GM23338 (cell line): ENCODE results near the gene ZFP64. TPM values are rescaled to one million over a fixed set of nuclear protein-coding genes. Genes with fewer than 3 reads are reported as not detected.

Experiments
- ATAC-seq: fragments of 200-7000 bp; cut with Tn5 transposase; 3 replicates; pipeline ENCODE4 v1.9.1; 2020
- DNase-seq: peaks from one replicate; pipeline ENCODE4 v3.0.0-alpha.2; 2015; ENCODE audit warnings: low spot score
- H2AFZ ChIP-seq: fragments of 200-600 bp; sonication (generic); 2 replicates; pipeline ENCODE4 v1.8.0; 2016; ENCODE audit warnings: antibody characterized with exemption, mild to moderate bottlenecking, moderate library complexity
- H3F3A ChIP-seq: fragments of 200-600 bp; sonication (generic); replicated peaks from 2 replicates; pipeline ENCODE4 v1.8.0; 2017; ENCODE audit warnings: antibody characterized with exemption, mixed run types, low read depth
- H3K27ac ChIP-seq: fragments of 200-600 bp; sonication (generic); 2 replicates; pipeline ENCODE4 v1.6.1; 2016; ENCODE audit warnings: low read depth
- H3K27me3 ChIP-seq: fragments of 200-600 bp; sonication (generic); 2 replicates; pipeline ENCODE4 v1.8.0; 2016; ENCODE audit warnings: mild to moderate bottlenecking, mixed run types, moderate library complexity; ENCODE audit not compliant: insufficient read depth
- H3K36me3 ChIP-seq: fragments of 200-600 bp; sonication (generic); 2 replicates; pipeline ENCODE4 v1.8.0; 2016; ENCODE audit warnings: mild to moderate bottlenecking; ENCODE audit not compliant: insufficient read depth
- H3K4me1 ChIP-seq: fragments of 200-600 bp; sonication (generic); 2 replicates; pipeline ENCODE4 v1.8.0; 2016; ENCODE audit warnings: mild to moderate bottlenecking, moderate library complexity; ENCODE audit not compliant: insufficient read depth
- H3K4me2 ChIP-seq: fragments of 200-600 bp; sonication (generic); 2 replicates; pipeline ENCODE4 v1.7.1; 2017; ENCODE audit warnings: mixed run types
- H3K4me3 ChIP-seq: fragments of 200-600 bp; sonication (generic); 2 replicates; pipeline ENCODE4 v1.6.1; 2016; ENCODE audit warnings: mixed run types
- H3K79me2 ChIP-seq: fragments of 200-600 bp; sonication (generic); replicated peaks from 2 replicates; pipeline ENCODE4 v1.8.0; 2017; ENCODE audit warnings: mild to moderate bottlenecking; ENCODE audit not compliant: insufficient read depth
- H3K9me2 ChIP-seq: fragments of 200-600 bp; sonication (generic); 2 replicates; pipeline ENCODE4 v1.8.0; 2017; ENCODE audit not compliant: insufficient read depth
- H4K20me1 ChIP-seq: fragments of 200-600 bp; sonication (generic); replicated peaks from 2 replicates; pipeline ENCODE4 v1.8.0; 2017; ENCODE audit warnings: mild to moderate bottlenecking; ENCODE audit not compliant: insufficient read depth
- H3K27ac Mint-ChIP-seq: 2 replicates; pipeline ENCODE4 v1.8.0; 2020; ENCODE audit warnings: inconsistent platforms, mild to moderate bottlenecking, moderate library complexity, mixed read lengths
- H3K27me3 Mint-ChIP-seq: 3 replicates; pipeline ENCODE4 v1.8.0; 2022; ENCODE audit warnings: low read depth, mild to moderate bottlenecking, moderate library complexity, mixed read lengths, inconsistent platforms; ENCODE audit not compliant: insufficient read depth, poor library complexity
- H3K36me3 Mint-ChIP-seq: 3 replicates; pipeline ENCODE4 v1.8.0; 2021; ENCODE audit warnings: low read depth, mild to moderate bottlenecking, inconsistent platforms, moderate library complexity, mixed read lengths
- H3K4me1 Mint-ChIP-seq: 3 replicates; pipeline ENCODE4 v1.8.0; 2020; ENCODE audit warnings: mild to moderate bottlenecking, inconsistent platforms, mixed read lengths
- H3K4me3 Mint-ChIP-seq: 3 replicates; pipeline ENCODE4 v1.8.0; 2021; ENCODE audit warnings: moderate library complexity, mild to moderate bottlenecking, inconsistent platforms, mixed read lengths
- H3K9me3 Mint-ChIP-seq: 3 replicates; pipeline ENCODE4 v1.8.0; 2020; ENCODE audit warnings: moderate library complexity, mild to moderate bottlenecking, inconsistent platforms, mixed read lengths
- CREB1 ChIP-seq: fragments of 250-450 bp; sonication (Bioruptor Pico); IDR thresholded peaks from 2 replicates; pipeline ENCODE4 v1.5.0; 2020; ENCODE audit warnings: low read depth, mild to moderate bottlenecking, moderate library complexity
- EZH2 ChIP-seq: fragments of 200-600 bp; sonication (generic); IDR thresholded peaks from one replicate; pipeline ENCODE4 v1.8.0; 2017; ENCODE audit warnings: antibody characterized with exemption, mild to moderate bottlenecking, low read depth; ENCODE audit not compliant: unreplicated experiment
- EZH2phosphoT487 ChIP-seq: fragments of 200-600 bp; sonication (generic); IDR thresholded peaks from one replicate; pipeline ENCODE4 v1.8.1; 2018; ENCODE audit warnings: antibody characterized with exemption; ENCODE audit not compliant: unreplicated experiment
- JUNB ChIP-seq: IDR thresholded peaks from one replicate; pipeline ENCODE4 v1.6.1; 2016; ENCODE audit warnings: antibody characterized with exemption; ENCODE audit not compliant: unreplicated experiment
- NANOG ChIP-seq: IDR thresholded peaks from 2 replicates; pipeline ENCODE4 v1.6.1; 2016; ENCODE audit warnings: antibody characterized with exemption, borderline replicate concordance
- POLR2AphosphoS5 ChIP-seq: IDR thresholded peaks from 2 replicates; pipeline ENCODE4 v1.6.1; 2016; ENCODE audit warnings: antibody characterized with exemption, low read depth
- REST ChIP-seq: IDR thresholded peaks from one replicate; pipeline ENCODE4 v1.6.1; 2018; ENCODE audit warnings: antibody characterized with exemption; ENCODE audit not compliant: unreplicated experiment
- STAT1 ChIP-seq: IDR thresholded peaks from one replicate; pipeline ENCODE4 v1.6.1; 2016; ENCODE audit warnings: antibody characterized with exemption; ENCODE audit not compliant: unreplicated experiment
- ZNF114 ChIP-seq: fragments of 250-450 bp; sonication (Bioruptor Pico); IDR thresholded peaks from 2 replicates; pipeline ENCODE4 v1.5.0; 2020; ENCODE audit warnings: mild to moderate bottlenecking, moderate library complexity
- ZNF331 ChIP-seq: fragments of 250-450 bp; sonication (Bioruptor Pico); IDR thresholded peaks from 2 replicates; pipeline ENCODE4 v1.5.0; 2020; ENCODE audit warnings: low read depth, mild to moderate bottlenecking, moderate library complexity
- ZNF462 ChIP-seq: fragments of 250-450 bp; sonication (Bioruptor Pico); IDR thresholded peaks from 2 replicates; pipeline ENCODE4 v1.5.0; 2020; ENCODE audit warnings: mild to moderate bottlenecking, moderate library complexity
- polyA plus RNA-seq: library from polyadenylated mRNA; unstranded; fragments of >200 nt; fragmentation: Nextera tagmentation; extraction: Ambion mirVana; gene quantifications from 2 replicates; pipeline ENCODE4 v1.2.1, GENCODE V29; 2016
- total RNA-seq: library from RNA; depleted of rRNA; stranded (reverse); fragments of >200 nt; shearing (Covaris generic); gene quantifications from 2 replicates; pipeline ENCODE4 v1.2.3, GENCODE V29; 2014
- TF ChIP-seq, protein P1 (sequence below), 2 experiments: fragments of 200-600 bp in 1 of 2; sonication (generic) in 1 of 2; conservative IDR thresholded peaks; 2 replicates each; pipeline versions ENCODE4 v1.5.1 to v1.6.1; 2016 to 2017; ENCODE audit warnings: antibody characterized with exemption in 2 of 2, low read depth in 2 of 2, mild to moderate bottlenecking in 2 of 2, moderate library complexity in 1 of 2
- TF ChIP-seq, protein P2 (sequence below): IDR thresholded peaks from 2 replicates; pipeline ENCODE4 v1.6.1; 2016; ENCODE audit warnings: antibody characterized with exemption

Gene ZFP64
- total and polyA plus RNA-seq, 2 experiments from 2014 or later: 9.6 to 30.4 TPM

- 0 out of 3 replicates have a peak, but pooled peaks cover 2% of the 10 kb centered on the region for H3K36me3 Mint-ChIP-seq
- no peak for ATAC-seq
- Histone ChIP-seq H3K4me3 (no peak overlapping the region), H3F3A (no peaks in the 10 kb centered on the region), H3K79me2 (no peaks in the 10 kb centered on the region), H4K20me1 (no peaks in the 10 kb centered on the region), H3K27ac (no peak overlapping the region), H3K9me2 (no peaks in the 10 kb centered on the region), H3K4me2 (no peak overlapping the region), H2AFZ (no peak overlapping the region), H3K27me3 (no peaks in the 10 kb centered on the region), H3K4me1 (no peaks in the 10 kb centered on the region), H3K36me3 (no peaks in the 10 kb centered on the region)
- no peak for DNase-seq
- H3K4me3 Mint-ChIP-seq: no peak overlapping the region
- H3K27ac Mint-ChIP-seq: no peak overlapping the region
- H3K9me3 Mint-ChIP-seq: no peaks in the 10 kb centered on the region; the same call in 2 of the 3 replicates
- no peaks in the 10 kb centered on the region for H3K4me1 Mint-ChIP-seq
- H3K27me3 Mint-ChIP-seq: no peaks in the 10 kb centered on the region
- TF ChIP-seq REST: no peak
- TF ChIP-seq, protein P1, sequence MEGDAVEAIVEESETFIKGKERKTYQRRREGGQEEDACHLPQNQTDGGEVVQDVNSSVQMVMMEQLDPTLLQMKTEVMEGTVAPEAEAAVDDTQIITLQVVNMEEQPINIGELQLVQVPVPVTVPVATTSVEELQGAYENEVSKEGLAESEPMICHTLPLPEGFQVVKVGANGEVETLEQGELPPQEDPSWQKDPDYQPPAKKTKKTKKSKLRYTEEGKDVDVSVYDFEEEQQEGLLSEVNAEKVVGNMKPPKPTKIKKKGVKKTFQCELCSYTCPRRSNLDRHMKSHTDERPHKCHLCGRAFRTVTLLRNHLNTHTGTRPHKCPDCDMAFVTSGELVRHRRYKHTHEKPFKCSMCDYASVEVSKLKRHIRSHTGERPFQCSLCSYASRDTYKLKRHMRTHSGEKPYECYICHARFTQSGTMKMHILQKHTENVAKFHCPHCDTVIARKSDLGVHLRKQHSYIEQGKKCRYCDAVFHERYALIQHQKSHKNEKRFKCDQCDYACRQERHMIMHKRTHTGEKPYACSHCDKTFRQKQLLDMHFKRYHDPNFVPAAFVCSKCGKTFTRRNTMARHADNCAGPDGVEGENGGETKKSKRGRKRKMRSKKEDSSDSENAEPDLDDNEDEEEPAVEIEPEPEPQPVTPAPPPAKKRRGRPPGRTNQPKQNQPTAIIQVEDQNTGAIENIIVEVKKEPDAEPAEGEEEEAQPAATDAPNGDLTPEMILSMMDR (conservative IDR thresholded peaks at IDR 0.05; ENCODE audit: low read depth in 2 of 2): no peak
- no peak for TF ChIP-seq CREB1
- TF ChIP-seq ZNF114: no peak
- no peak for TF ChIP-seq POLR2AphosphoS5
- TF ChIP-seq ZNF462 (CRISPR knock-in tag): no peak
- no peak for TF ChIP-seq EZH2
- no peak for TF ChIP-seq STAT1
- TF ChIP-seq, protein P2, sequence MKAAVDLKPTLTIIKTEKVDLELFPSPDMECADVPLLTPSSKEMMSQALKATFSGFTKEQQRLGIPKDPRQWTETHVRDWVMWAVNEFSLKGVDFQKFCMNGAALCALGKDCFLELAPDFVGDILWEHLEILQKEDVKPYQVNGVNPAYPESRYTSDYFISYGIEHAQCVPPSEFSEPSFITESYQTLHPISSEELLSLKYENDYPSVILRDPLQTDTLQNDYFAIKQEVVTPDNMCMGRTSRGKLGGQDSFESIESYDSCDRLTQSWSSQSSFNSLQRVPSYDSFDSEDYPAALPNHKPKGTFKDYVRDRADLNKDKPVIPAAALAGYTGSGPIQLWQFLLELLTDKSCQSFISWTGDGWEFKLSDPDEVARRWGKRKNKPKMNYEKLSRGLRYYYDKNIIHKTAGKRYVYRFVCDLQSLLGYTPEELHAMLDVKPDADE: no peak
- no peak for TF ChIP-seq NANOG
- no peak for TF ChIP-seq EZH2phosphoT487
- no peak for TF ChIP-seq JUNB
- TF ChIP-seq ZNF331 (CRISPR knock-in tag): no peak
These were observed 59.2 kb downstream of the ZFP64 start for GRCh38 chr20:52132337-52132736.
